H9 (cell line): ENCODE data around the gene ARHGAP12. TPM values are rescaled to one million over a fixed set of nuclear protein-coding genes. Genes with fewer than 3 reads are reported as not detected.

Experiments used
- DNase-seq: peaks from one replicate; pipeline ENCODE4 v3.0.0-alpha.2; 2017
- H2AFZ ChIP-seq: one replicate; pipeline ENCODE4 v1.6.1; 2013; ENCODE audit warnings: mild to moderate bottlenecking, low read length, control low read depth, moderate library complexity
- H2AK5ac ChIP-seq: 2 replicates; pipeline ENCODE4 v1.6.1; 2013; ENCODE audit warnings: low read length, control low read depth, mixed read lengths; ENCODE audit not compliant: insufficient read length
- H2BK120ac ChIP-seq: one replicate; pipeline ENCODE4 v1.6.1; 2013; ENCODE audit warnings: low read depth, mild to moderate bottlenecking, low read length, control low read depth, inconsistent platforms; ENCODE audit not compliant: poor library complexity, severe bottlenecking
- H2BK12ac ChIP-seq: 2 replicates; pipeline ENCODE4 v1.6.1; 2013; ENCODE audit warnings: low read length, control low read depth, mixed read lengths, low read depth; ENCODE audit not compliant: insufficient read length
- H2BK15ac ChIP-seq: 2 replicates; pipeline ENCODE4 v1.6.1; 2013; ENCODE audit warnings: low read depth, low read length, control low read depth
- H2BK20ac ChIP-seq: one replicate; pipeline ENCODE4 v1.6.1; 2013; ENCODE audit warnings: low read depth, mild to moderate bottlenecking, low read length, control low read depth, inconsistent platforms; ENCODE audit not compliant: poor library complexity, severe bottlenecking
- H2BK5ac ChIP-seq: 2 replicates; pipeline ENCODE4 v1.6.1; 2013; ENCODE audit warnings: low read length, control low read depth, mixed read lengths; ENCODE audit not compliant: insufficient read length
- H3K14ac ChIP-seq: 2 replicates; pipeline ENCODE4 v1.6.1; 2013; ENCODE audit warnings: low read length, control low read depth; ENCODE audit not compliant: insufficient read depth
- H3K18ac ChIP-seq: 2 replicates; pipeline ENCODE4 v1.6.1; 2013; ENCODE audit warnings: low read depth, mild to moderate bottlenecking, mixed read lengths, low read length, control low read depth; ENCODE audit not compliant: insufficient read length
- H3K23ac ChIP-seq: 2 replicates; pipeline ENCODE4 v1.6.1; 2013; ENCODE audit warnings: low read length, control low read depth, mixed read lengths, low read depth; ENCODE audit not compliant: insufficient read length
- H3K23me2 ChIP-seq: 2 replicates; pipeline ENCODE4 v1.6.1; 2013; ENCODE audit warnings: low read depth, mild to moderate bottlenecking, mixed read lengths, low read length, control low read depth; ENCODE audit not compliant: insufficient read length, poor library complexity, severe bottlenecking
- H3K27ac ChIP-seq: 2 replicates; pipeline ENCODE4 v1.5.1; 2013; ENCODE audit warnings: low read length, control low read depth, mixed read lengths, low read depth; ENCODE audit not compliant: insufficient read length
- H3K27me3 ChIP-seq: 2 replicates; pipeline ENCODE4 v1.6.1; 2013; ENCODE audit warnings: low read length, control low read depth, inconsistent platforms; ENCODE audit not compliant: insufficient read depth
- H3K4ac ChIP-seq: 2 replicates; pipeline ENCODE4 v1.6.1; 2013; ENCODE audit warnings: low read depth, mild to moderate bottlenecking, control low read depth, inconsistent platforms, low read length, moderate library complexity
- H3K4me1 ChIP-seq: 2 replicates; pipeline ENCODE4 v1.6.1; 2013; ENCODE audit warnings: low read length, control low read depth, inconsistent platforms; ENCODE audit not compliant: insufficient read depth
- H3K4me2 ChIP-seq: 2 replicates; pipeline ENCODE4 v1.6.1; 2013; ENCODE audit warnings: low read length, control low read depth, mixed read lengths; ENCODE audit not compliant: insufficient read length, insufficient read depth
- H3K56ac ChIP-seq: 2 replicates; pipeline ENCODE4 v1.6.1; 2013; ENCODE audit warnings: low read depth, mild to moderate bottlenecking, mixed read lengths, low read length, control low read depth; ENCODE audit not compliant: insufficient read length
- H3K79me1 ChIP-seq: 2 replicates; pipeline ENCODE4 v1.6.1; 2013; ENCODE audit warnings: low read depth, mild to moderate bottlenecking, moderate library complexity, low read length, control low read depth, inconsistent platforms; ENCODE audit not compliant: insufficient read depth, poor library complexity, severe bottlenecking
- H3K79me2 ChIP-seq: 2 replicates; pipeline ENCODE4 v1.6.1; 2013; ENCODE audit warnings: low read length, control low read depth, inconsistent platforms; ENCODE audit not compliant: insufficient read depth
- H3K9ac ChIP-seq: 2 replicates; pipeline ENCODE4 v1.6.1; 2013; ENCODE audit warnings: low read length, control low read depth, mixed read lengths; ENCODE audit not compliant: insufficient read length; ENCODE audit errors: extremely low read depth
- H3K9me3 ChIP-seq: one replicate; pipeline ENCODE4 v1.6.1; 2013; ENCODE audit warnings: low read depth, low read length, inconsistent platforms; ENCODE audit not compliant: control insufficient read depth
- H3T11ph ChIP-seq: one replicate; pipeline ENCODE4 v1.6.1; 2013; ENCODE audit warnings: mild to moderate bottlenecking, low read length, control low read depth, inconsistent platforms
- H4K20me1 ChIP-seq: one replicate; pipeline ENCODE4 v1.6.1; 2013; ENCODE audit not compliant: control insufficient read depth, insufficient read length, insufficient read depth
- H4K5ac ChIP-seq: 2 replicates; pipeline ENCODE4 v1.6.1; 2013; ENCODE audit warnings: low read depth, mild to moderate bottlenecking, mixed read lengths, low read length, control low read depth; ENCODE audit not compliant: insufficient read length
- H4K8ac ChIP-seq: replicated peaks from 2 replicates; pipeline ENCODE4 v1.6.1; 2013; ENCODE audit warnings: low read length, control low read depth, mixed read lengths, low read depth; ENCODE audit not compliant: insufficient read length
- H4K91ac ChIP-seq: 2 replicates; pipeline ENCODE4 v1.6.1; 2013; ENCODE audit warnings: low read depth, mild to moderate bottlenecking, moderate library complexity, mixed read lengths, low read length, control low read depth; ENCODE audit not compliant: insufficient read length
- H3K27ac Mint-ChIP-seq, 3 experiments: 2 replicates in 2 of 3; 3 replicates in 1 of 3; pipeline ENCODE4 v1.8.0; 2020 to 2021; ENCODE audit warnings: mixed read lengths in 3 of 3, mild to moderate bottlenecking in 1 of 3, moderate library complexity in 1 of 3
- H3K27me3 Mint-ChIP-seq: 2 replicates; pipeline ENCODE4 v1.8.0; 2021; ENCODE audit warnings: low read depth, mild to moderate bottlenecking, moderate library complexity, mixed read lengths
- H3K36me3 Mint-ChIP-seq, 3 experiments: 2 replicates in 2 of 3; 3 replicates in 1 of 3; pipeline ENCODE4 v1.8.0; 2020 to 2021; ENCODE audit warnings: low read depth in 3 of 3, mixed read lengths in 3 of 3; ENCODE audit not compliant: insufficient read depth in 1 of 3
- H3K4me1 Mint-ChIP-seq, 2 experiments: 2 replicates each; pipeline ENCODE4 v1.8.0; 2020; ENCODE audit warnings: mixed read lengths in 2 of 2
- H3K4me3 Mint-ChIP-seq, 2 experiments: 2 replicates in 1 of 2; 3 replicates in 1 of 2; pipeline ENCODE4 v1.8.0; 2020 to 2021; ENCODE audit warnings: mild to moderate bottlenecking in 2 of 2, mixed read lengths in 2 of 2, moderate library complexity in 1 of 2
- H3K9me3 Mint-ChIP-seq, 2 experiments: 2 replicates in 1 of 2; 3 replicates in 1 of 2; pipeline ENCODE4 v1.8.0; 2020; ENCODE audit warnings: mild to moderate bottlenecking in 2 of 2, mixed read lengths in 2 of 2, moderate library complexity in 1 of 2
- CTCF ChIP-seq: fragments of 200-600 bp; sonication (generic); conservative IDR thresholded peaks from 3 replicates; pipeline ENCODE4 v1.8.0; 2021; ENCODE audit warnings: antibody characterized with exemption, mild to moderate bottlenecking
- WGBS: extraction: QIAGEN DNeasy Blood & Tissue Kit; methylation state at CpG from one replicate; pipeline ENCODE4 v1.1.7; 2013; ENCODE audit warnings: missing lambda C conversion rate, low lambda C conversion rate, mixed read lengths; ENCODE audit not compliant: insufficient read length; ENCODE audit errors: extremely low coverage; 5-methylcytosine and 5-hydroxymethylcytosine counted together
- total RNA-seq: library from RNA; stranded (reverse); gene quantifications from 2 replicates; pipeline ENCODE4 v1.2.1, GENCODE V29; 2021

The ARHGAP12 gene
- total RNA-seq, 1 experiment from 2014 or later, result 34.3 TPM

GRCh38 chr10:31770307-31770902 lies 158.2 kb downstream of the ARHGAP12 start:
- peaks cover 0 to 2% of the 10 kb centered on the region in 2 experiments; a peak in 2 of 5 replicates for H3K9me3 Mint-ChIP-seq
- no CpG with 5 or more reads among the region's 8 CpGs for WGBS

More at GRCh38 chr10:31770307-31770902, 158.2 kb downstream of the ARHGAP12 start:
- Histone ChIP-seq H2AFZ (no peak overlapping the region), H3K79me1 (no peaks in the 10 kb centered on the region), H2BK5ac (no peak overlapping the region), H3K14ac (no peak overlapping the region), H3K27me3 (no peaks in the 10 kb centered on the region), H3K27ac (no peak overlapping the region), H3K79me2 (no peaks in the 10 kb centered on the region), H4K20me1 (no peaks in the 10 kb centered on the region), H3K9ac (no peak overlapping the region), H3K9me3 (no peaks in the 10 kb centered on the region), H4K5ac (no peak overlapping the region), H2BK12ac (no peak overlapping the region), H3K4ac (no peak overlapping the region), H2AK5ac (no peak overlapping the region), H3T11ph (no peak overlapping the region), H4K8ac (no peak overlapping the region), H3K23ac (no peak overlapping the region), H2BK120ac (no peak overlapping the region), H2BK20ac (no peak overlapping the region), H3K4me1 (no peaks in the 10 kb centered on the region), H4K91ac (no peak overlapping the region), H3K23me2 (no peaks in the 10 kb centered on the region), H2BK15ac (no peak overlapping the region), H3K4me2 (no peak overlapping the region), H3K18ac (no peak overlapping the region), H3K56ac (no peak overlapping the region)
- H3K27ac Mint-ChIP-seq, result no peak overlapping the region
- no peak for DNase-seq
- no peak overlapping the region for H3K4me3 Mint-ChIP-seq
- H3K27me3 Mint-ChIP-seq, result no peaks in the 10 kb centered on the region; the same call in none of the 2 replicates
- TF ChIP-seq CTCF, result peak; percentile 84
- peaks cover 15 to 17% of the 10 kb centered on the region in 2 experiments for H3K4me1 Mint-ChIP-seq
- H3K36me3 Mint-ChIP-seq, result peaks cover 0 to 1% (median 0%) of the 10 kb centered on the region in 3 experiments; a peak in 2 of 7 replicates
